K562 (cell line): ENCODE results near the gene CUL3. TPM values are rescaled to one million over a fixed set of nuclear protein-coding genes. Genes with fewer than 3 reads are reported as not detected.

Source experiments
- ATAC-seq: fragments of 200-7000 bp; cut with Tn5 transposase; 3 replicates; pipeline ENCODE4 v1.9.1; 2020; ENCODE audit warnings: moderate library complexity
- BruUV-seq: library from RNA; stranded (reverse); fragments of 400-500 nt; replicated peaks from 2 replicates; lab custom pipeline; 2021; lab: Mats Ljungman, UMichigan
- CTCF ChIA-PET: fragments of 300-600 bp; formaldehyde crosslinking; extraction: SDS; loops from one replicate; lab custom pipeline; 2021; ENCODE audit warnings: low intra/inter-chr PET ratio; lab: Yijun Ruan, JAX
- POLR2A ChIA-PET: fragments of 300-600, 350-650 bp; sonication (Branson Sonifier 250); formaldehyde crosslinking; extraction: SDS; loops from one replicate; lab custom pipeline; 2021; ENCODE audit warnings: antibody characterized with exemption, inconsistent platforms; lab: Yijun Ruan, JAX
- DNase-seq, 4 experiments: peaks; one replicate each; pipeline versions ENCODE4 v3.0.0 to v3.0.0-alpha.2; 2011 to 2018; ENCODE audit warnings: low spot score in 3 of 4, mixed read lengths in 3 of 4; ENCODE audit errors: extremely low read depth in 1 of 4
- FAIRE-seq: peaks from 2 replicates; lab custom pipeline; 2011; peaks lifted over from hg19 to GRCh38; lab: Jason Lieb, UNC
- H2AFZ ChIP-seq: 2 replicates; pipeline ENCODE4 v1.6.0; 2011; ENCODE audit warnings: low read depth, low read length, control low read depth, inconsistent platforms
- H3K27ac ChIP-seq: fragments of 200-600 bp; 3 replicates; pipeline ENCODE4 v1.8.0; 2011; ENCODE audit warnings: low read depth, mild to moderate bottlenecking, control low read depth, inconsistent platforms, low read length, moderate library complexity, mixed read lengths; ENCODE audit errors: extremely low read depth
- H3K27me3 ChIP-seq, 2 experiments: fragments of 300-600 bp in 1 of 2; 2 replicates in 1 of 2; 3 replicates in 1 of 2; pipeline versions ENCODE4 v1.6.0 to v1.8.0; 2011; ENCODE audit warnings: inconsistent platforms in 2 of 2, low read length in 2 of 2, mild to moderate bottlenecking in 1 of 2, mixed read lengths in 1 of 2, moderate library complexity in 1 of 2; ENCODE audit not compliant: control insufficient read depth in 2 of 2, insufficient read depth in 2 of 2
- H3K36me3 ChIP-seq: fragments of 300-600 bp; 3 replicates; pipeline ENCODE4 v1.8.0; 2011; ENCODE audit warnings: mild to moderate bottlenecking, low read length, inconsistent platforms; ENCODE audit not compliant: control insufficient read depth, insufficient read depth
- H3K4me1 ChIP-seq, 2 experiments: fragments of 200-600 bp in 1 of 2; replicated peaks in 1 of 2; 2 replicates in 1 of 2; 3 replicates in 1 of 2; pipeline versions ENCODE4 v1.5.1 to v1.8.0; 2011; ENCODE audit warnings: inconsistent platforms in 2 of 2, low read length in 2 of 2, mild to moderate bottlenecking in 1 of 2, mixed read lengths in 1 of 2, moderate library complexity in 1 of 2; ENCODE audit not compliant: control insufficient read depth in 2 of 2, insufficient read depth in 2 of 2
- H3K4me2 ChIP-seq: 2 replicates; pipeline ENCODE4 v1.6.1; 2011; ENCODE audit warnings: low read length, control low read depth, inconsistent platforms, mixed read lengths; ENCODE audit not compliant: insufficient read depth
- H3K4me3 ChIP-seq: fragments of 200-600 bp; sonication (generic), shearing (Covaris generic); 2 replicates; pipeline ENCODE4 v1.5.1; 2016; ENCODE audit warnings: control low read depth, inconsistent platforms
- H3K79me2 ChIP-seq: fragments of 200-600 bp; 3 replicates; pipeline ENCODE4 v1.8.0; 2011; ENCODE audit warnings: low read length, inconsistent platforms; ENCODE audit not compliant: control insufficient read depth, insufficient read depth
- H3K9ac ChIP-seq, 2 experiments: 2 replicates each; pipeline versions ENCODE4 v1.6.0 to v1.6.1; 2011; ENCODE audit warnings: low read depth in 2 of 2, low read length in 2 of 2, control low read depth in 1 of 2, inconsistent platforms in 1 of 2, mild to moderate bottlenecking in 1 of 2, mixed read lengths in 1 of 2; ENCODE audit not compliant: insufficient read depth in 1 of 2
- H3K9me1 ChIP-seq: one replicate; pipeline ENCODE4 v1.6.0; 2011; ENCODE audit warnings: inconsistent platforms, mild to moderate bottlenecking, low read length, moderate library complexity; ENCODE audit not compliant: control insufficient read depth, insufficient read depth
- H3K9me3 ChIP-seq: replicated peaks from 2 replicates; pipeline ENCODE4 v1.5.1; 2011; ENCODE audit warnings: low read depth, low read length, inconsistent platforms; ENCODE audit not compliant: control insufficient read depth, insufficient read depth
- H4K20me1 ChIP-seq: replicated peaks from 2 replicates; pipeline ENCODE4 v1.6.1; 2011; ENCODE audit warnings: low read length, inconsistent platforms, mixed read lengths; ENCODE audit not compliant: control insufficient read depth, insufficient read depth
- CAMTA2 ChIP-seq: fragments of 250-450 bp; sonication (Bioruptor Pico); conservative IDR thresholded peaks from 2 replicates; pipeline ENCODE4 v1.5.1; 2022
- CC2D1A ChIP-seq: fragments of 450-650 bp; IDR thresholded peaks from 2 replicates; pipeline ENCODE4 v1.6.1; 2017; ENCODE audit warnings: mild to moderate bottlenecking
- DPF2 ChIP-seq: fragments of 450-650 bp; IDR thresholded peaks from 2 replicates; pipeline ENCODE4 v1.6.1; 2016
- HDAC3 ChIP-seq: fragments of 450-650 bp; IDR thresholded peaks from 2 replicates; pipeline ENCODE4 v1.6.1; 2018; ENCODE audit warnings: borderline replicate concordance, mild to moderate bottlenecking, moderate library complexity; ENCODE audit not compliant: partially characterized antibody
- KDM1A ChIP-seq, 2 experiments: fragments of 450-650 bp; IDR thresholded peaks; 2 replicates each; pipeline ENCODE4 v1.6.1; 2016; ENCODE audit warnings: mild to moderate bottlenecking in 2 of 2
- KHSRP ChIP-seq: fragments of 450-650 bp; IDR thresholded peaks from 2 replicates; pipeline ENCODE4 v1.6.1; 2017
- MAFF ChIP-seq: IDR thresholded peaks from 2 replicates; pipeline ENCODE4 v1.6.1; 2012; ENCODE audit warnings: low read length, improper control_type of control experiment
- SNRNP70 ChIP-seq: fragments of 200-400 bp; formaldehyde crosslinking; optimal IDR thresholded peaks from 2 replicates; pipeline ENCODE3; 2017; ENCODE audit warnings: low read depth, low read length
- ZNF668 ChIP-seq: fragments of 250-450 bp; sonication (Bioruptor Pico); IDR thresholded peaks from 2 replicates; pipeline ENCODE4 v1.8.0; 2022; ENCODE audit warnings: mild to moderate bottlenecking, inconsistent platforms
- WGBS: fragments of 100-300 bp; shearing (Covaris generic); methylation state at CpG from one replicate; pipeline ENCODE4 v1.1.6; 2016; ENCODE audit warnings: low coverage, mixed read lengths; ENCODE audit not compliant: insufficient coverage; ENCODE audit errors: missing lambda C conversion rate; 5-methylcytosine and 5-hydroxymethylcytosine counted together
- in situ Hi-C: fragments of 300-500 bp; cut with MboI; formaldehyde crosslinking; loops from 4 replicates; pipeline ENCODE4 v1.15.0; 2018; ENCODE audit warnings: inconsistent platforms, mixed read lengths
- intact Hi-C: fragments of 100-400 bp; cut with micrococcal nuclease; formaldehyde crosslinking; loops from 2 replicates; pipeline ENCODE4 v1.14.2; 2022
- polyA plus RNA-seq, 8 experiments: library from polyadenylated mRNA; depleted of rRNA in 4 of 8; stranded (reverse) in 5 of 8; unstranded in 3 of 8; fragments of >200 nt; fragmentation: Nextera tagmentation in 2 of 8; fragmentation: Illumina TruSeq in 1 of 8; extraction: Ambion mirVana in 2 of 8; extraction: Trizol in 1 of 8; gene quantifications; 2 replicates each; pipeline versions ENCODE4 v1.2.1 to v1.2.3, GENCODE V29; 2011 to 2014; ENCODE audit warnings: inconsistent platforms in 1 of 8, missing spikeins in 1 of 8
- total RNA-seq, 7 experiments: library from RNA; depleted of rRNA in 6 of 7; stranded (reverse); fragments of >200 nt in 6 of 7; fragmentation: Illumina TruSeq in 2 of 7; extraction: Trizol in 2 of 7; gene quantifications; 2 replicates each; pipeline versions ENCODE4 v1.2.1 to v1.2.3, GENCODE V29; 2011 to 2021; ENCODE audit warnings: low replicate concordance in 1 of 7
- TF ChIP-seq, protein P1 (sequence below), 2 experiments: fragments of 450-650 bp; IDR thresholded peaks; 2 replicates each; pipeline ENCODE4 v1.6.1; 2016
- TF ChIP-seq, protein P2 (sequence below): fragments of 450-650 bp; IDR thresholded peaks from 2 replicates; pipeline ENCODE4 v1.6.1; 2018; ENCODE audit warnings: mild to moderate bottlenecking, low read depth; ENCODE audit not compliant: partially characterized antibody
- TF ChIP-seq, protein P3 (sequence below): fragments of 450-650 bp; IDR thresholded peaks from one replicate; pipeline ENCODE4 v1.6.1; 2018; ENCODE audit warnings: mild to moderate bottlenecking, moderate library complexity; ENCODE audit not compliant: partially characterized antibody
- TF ChIP-seq, protein P4 (sequence below): sonication (generic); formaldehyde crosslinking; IDR thresholded peaks from 2 replicates; pipeline ENCODE4 v1.8.1; 2023; ENCODE audit warnings: missing genetic modification reagents, mild to moderate bottlenecking, borderline replicate concordance

The CUL3 gene
- total and polyA plus RNA-seq, 9 of the 15 experiments (the other 6 are each of a cell fraction or from before 2014, with no cell fraction given): 31.5 to 71.9 (median 56.4) TPM

GRCh38 chr2:224472827-224473226, 112.3 kb downstream of the CUL3 start:
- in situ Hi-C loops (no loop called here), intact Hi-C loops (no loop called here)
- no peak for DNase-seq
- Histone ChIP-seq H4K20me1 (no peaks in the 10 kb centered on the region), H3K9me1 (no peaks in the 10 kb centered on the region), H3K4me1 (no peaks in the 10 kb centered on the region; a peak in 1 of 5 replicates), H3K36me3 (peaks cover 40% of the 10 kb centered on the region; the same call in 2 of the 3 replicates), H3K4me2 (no peak overlapping the region), H2AFZ (no peak overlapping the region), H3K27ac (no peak overlapping the region), H3K9me3 (no peaks in the 10 kb centered on the region), H3K9ac (no peak overlapping the region), H3K79me2 (no peaks in the 10 kb centered on the region), H3K27me3 (no peaks in the 10 kb centered on the region), H3K4me3 (no peak overlapping the region)
- no peak for ATAC-seq
- ChIA-PET POLR2A (no interaction called here), CTCF (no interaction called here)
- no peak for FAIRE-seq
- WGBS: 85% methylated on average over 3 of the region's 3 CpGs
- no TSS peak for BruUV-seq
- no peak for TF ChIP-seq SNRNP70
- TF ChIP-seq ZNF668 (CRISPR knock-in tag): no peak
- TF ChIP-seq CC2D1A: no peak
- TF ChIP-seq CAMTA2 (CRISPR knock-in tag): no peak
- no peak for TF ChIP-seq DPF2
- TF ChIP-seq HDAC3: no peak
- TF ChIP-seq KDM1A (IDR thresholded peaks at IDR 0.05): no peak
- TF ChIP-seq KHSRP: no peak
- TF ChIP-seq, protein P1, sequence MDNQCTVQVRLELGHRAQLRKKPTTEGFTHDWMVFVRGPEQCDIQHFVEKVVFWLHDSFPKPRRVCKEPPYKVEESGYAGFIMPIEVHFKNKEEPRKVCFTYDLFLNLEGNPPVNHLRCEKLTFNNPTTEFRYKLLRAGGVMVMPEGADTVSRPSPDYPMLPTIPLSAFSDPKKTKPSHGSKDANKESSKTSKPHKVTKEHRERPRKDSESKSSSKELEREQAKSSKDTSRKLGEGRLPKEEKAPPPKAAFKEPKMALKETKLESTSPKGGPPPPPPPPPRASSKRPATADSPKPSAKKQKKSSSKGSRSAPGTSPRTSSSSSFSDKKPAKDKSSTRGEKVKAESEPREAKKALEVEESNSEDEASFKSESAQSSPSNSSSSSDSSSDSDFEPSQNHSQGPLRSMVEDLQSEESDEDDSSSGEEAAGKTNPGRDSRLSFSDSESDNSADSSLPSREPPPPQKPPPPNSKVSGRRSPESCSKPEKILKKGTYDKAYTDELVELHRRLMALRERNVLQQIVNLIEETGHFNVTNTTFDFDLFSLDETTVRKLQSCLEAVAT (IDR thresholded peaks at IDR 0.05): no peak
- TF ChIP-seq, protein P2, sequence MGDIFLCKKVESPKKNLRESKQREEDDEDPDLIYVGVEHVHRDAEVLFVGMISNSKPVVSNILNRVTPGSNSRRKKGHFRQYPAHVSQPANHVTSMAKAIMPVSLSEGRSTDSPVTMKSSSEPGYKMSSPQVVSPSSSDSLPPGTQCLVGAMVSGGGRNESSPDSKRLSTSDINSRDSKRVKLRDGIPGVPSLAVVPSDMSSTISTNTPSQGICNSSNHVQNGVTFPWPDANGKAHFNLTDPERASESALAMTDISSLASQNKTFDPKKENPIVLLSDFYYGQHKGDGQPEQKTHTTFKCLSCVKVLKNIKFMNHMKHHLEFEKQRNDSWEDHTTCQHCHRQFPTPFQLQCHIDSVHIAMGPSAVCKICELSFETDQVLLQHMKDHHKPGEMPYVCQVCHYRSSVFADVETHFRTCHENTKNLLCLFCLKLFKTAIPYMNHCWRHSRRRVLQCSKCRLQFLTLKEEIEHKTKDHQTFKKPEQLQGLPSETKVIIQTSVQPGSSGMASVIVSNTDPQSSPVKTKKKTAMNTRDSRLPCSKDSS: no peak
- TF ChIP-seq MAFF: no peak
- TF ChIP-seq, protein P3, sequence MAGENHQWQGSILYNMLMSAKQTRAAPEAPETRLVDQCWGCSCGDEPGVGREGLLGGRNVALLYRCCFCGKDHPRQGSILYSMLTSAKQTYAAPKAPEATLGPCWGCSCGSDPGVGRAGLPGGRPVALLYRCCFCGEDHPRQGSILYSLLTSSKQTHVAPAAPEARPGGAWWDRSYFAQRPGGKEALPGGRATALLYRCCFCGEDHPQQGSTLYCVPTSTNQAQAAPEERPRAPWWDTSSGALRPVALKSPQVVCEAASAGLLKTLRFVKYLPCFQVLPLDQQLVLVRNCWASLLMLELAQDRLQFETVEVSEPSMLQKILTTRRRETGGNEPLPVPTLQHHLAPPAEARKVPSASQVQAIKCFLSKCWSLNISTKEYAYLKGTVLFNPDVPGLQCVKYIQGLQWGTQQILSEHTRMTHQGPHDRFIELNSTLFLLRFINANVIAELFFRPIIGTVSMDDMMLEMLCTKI: no peak
- TF ChIP-seq, protein P4, sequence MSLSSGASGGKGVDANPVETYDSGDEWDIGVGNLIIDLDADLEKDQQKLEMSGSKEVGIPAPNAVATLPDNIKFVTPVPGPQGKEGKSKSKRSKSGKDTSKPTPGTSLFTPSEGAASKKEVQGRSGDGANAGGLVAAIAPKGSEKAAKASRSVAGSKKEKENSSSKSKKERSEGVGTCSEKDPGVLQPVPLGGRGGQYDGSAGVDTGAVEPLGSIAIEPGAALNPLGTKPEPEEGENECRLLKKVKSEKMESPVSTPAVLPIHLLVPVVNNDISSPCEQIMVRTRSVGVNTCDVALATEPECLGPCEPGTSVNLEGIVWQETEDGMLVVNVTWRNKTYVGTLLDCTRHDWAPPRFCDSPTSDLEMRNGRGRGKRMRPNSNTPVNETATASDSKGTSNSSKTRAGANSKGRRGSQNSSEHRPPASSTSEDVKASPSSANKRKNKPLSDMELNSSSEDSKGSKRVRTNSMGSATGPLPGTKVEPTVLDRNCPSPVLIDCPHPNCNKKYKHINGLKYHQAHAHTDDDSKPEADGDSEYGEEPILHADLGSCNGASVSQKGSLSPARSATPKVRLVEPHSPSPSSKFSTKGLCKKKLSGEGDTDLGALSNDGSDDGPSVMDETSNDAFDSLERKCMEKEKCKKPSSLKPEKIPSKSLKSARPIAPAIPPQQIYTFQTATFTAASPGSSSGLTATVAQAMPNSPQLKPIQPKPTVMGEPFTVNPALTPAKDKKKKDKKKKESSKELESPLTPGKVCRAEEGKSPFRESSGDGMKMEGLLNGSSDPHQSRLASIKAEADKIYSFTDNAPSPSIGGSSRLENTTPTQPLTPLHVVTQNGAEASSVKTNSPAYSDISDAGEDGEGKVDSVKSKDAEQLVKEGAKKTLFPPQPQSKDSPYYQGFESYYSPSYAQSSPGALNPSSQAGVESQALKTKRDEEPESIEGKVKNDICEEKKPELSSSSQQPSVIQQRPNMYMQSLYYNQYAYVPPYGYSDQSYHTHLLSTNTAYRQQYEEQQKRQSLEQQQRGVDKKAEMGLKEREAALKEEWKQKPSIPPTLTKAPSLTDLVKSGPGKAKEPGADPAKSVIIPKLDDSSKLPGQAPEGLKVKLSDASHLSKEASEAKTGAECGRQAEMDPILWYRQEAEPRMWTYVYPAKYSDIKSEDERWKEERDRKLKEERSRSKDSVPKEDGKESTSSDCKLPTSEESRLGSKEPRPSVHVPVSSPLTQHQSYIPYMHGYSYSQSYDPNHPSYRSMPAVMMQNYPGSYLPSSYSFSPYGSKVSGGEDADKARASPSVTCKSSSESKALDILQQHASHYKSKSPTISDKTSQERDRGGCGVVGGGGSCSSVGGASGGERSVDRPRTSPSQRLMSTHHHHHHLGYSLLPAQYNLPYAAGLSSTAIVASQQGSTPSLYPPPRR (CRISPR knock-in tag): no peak
